GM03348 (cell line): ENCODE measurements around the gene CDCP2.
"Not testable (repeated sequence)": the region's sequence is repeated elsewhere in the genome, so short reads cannot be mapped to it uniquely, and the experiment has no call there.

Experiments
- DNase-seq: peaks from one replicate; pipeline ENCODE4 v3.0.0; 2012; ENCODE audit warnings: low spot score

CDCP2 gene

GRCh38 chr1:54168206-54168965 lies 15.6 kb upstream of the CDCP2 start:
- no peak for DNase-seq

DNA sequence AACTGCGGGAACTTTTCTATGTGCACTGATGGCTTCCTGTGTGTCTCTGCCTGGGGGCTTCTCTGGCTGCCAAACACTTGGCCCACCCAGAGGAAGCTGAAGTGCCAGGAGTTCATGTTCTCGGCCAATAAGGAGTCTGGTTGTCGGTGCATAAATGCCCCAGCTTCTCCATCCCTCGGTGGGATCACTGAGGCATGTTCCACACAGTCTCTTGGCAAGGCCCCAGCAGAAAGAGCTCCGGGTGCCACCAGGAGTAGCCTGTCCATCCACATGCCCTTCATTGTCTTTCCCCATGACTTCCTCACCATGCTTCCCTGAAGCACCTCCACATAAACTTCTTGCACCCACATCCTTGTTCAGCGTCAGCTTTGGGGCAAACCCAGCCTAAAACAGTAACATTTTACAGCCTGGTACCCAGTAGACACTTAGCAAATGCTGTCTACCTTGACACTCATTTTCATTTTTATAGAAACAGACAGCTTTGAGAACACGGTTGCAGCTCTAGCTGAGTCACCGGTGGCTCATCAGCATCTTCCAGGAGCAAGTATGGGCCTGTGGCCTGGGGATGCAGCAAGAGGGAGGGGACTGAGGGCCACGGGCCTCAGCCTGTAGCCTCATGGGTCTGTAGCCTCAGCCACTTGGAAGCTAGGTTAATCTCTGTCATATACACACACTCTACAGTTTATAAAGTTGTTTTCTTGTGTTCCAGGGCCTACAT lies 14.8 kb upstream of the CDCP2 start:
- peak; percentile 52 for DNase-seq

DNA sequence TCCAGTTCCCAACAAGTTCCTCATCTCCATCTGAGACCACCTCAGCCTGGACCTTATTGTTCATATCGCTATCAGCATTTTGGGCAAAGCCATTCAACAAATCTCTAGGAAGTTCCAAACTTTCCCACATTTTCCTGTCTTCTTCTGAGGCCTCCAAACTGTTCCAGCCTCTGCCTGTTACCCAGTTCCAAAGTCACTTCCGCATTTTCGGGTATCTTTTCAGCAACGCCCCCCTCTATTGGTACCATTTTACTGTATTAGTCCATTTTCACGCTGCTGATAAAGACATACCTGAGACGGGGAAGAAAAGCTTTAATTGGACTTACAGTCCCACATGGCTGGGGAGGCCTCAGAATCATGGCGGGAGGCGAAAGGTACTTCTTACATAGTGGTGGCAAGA lies 13.6 kb upstream of the CDCP2 start:
- DNase-seq: not testable (repeated sequence)

- no peak for DNase-seq
Observed at GRCh38 chr1:54165146-54165545, 12.3 kb upstream of the CDCP2 start.

DNA sequence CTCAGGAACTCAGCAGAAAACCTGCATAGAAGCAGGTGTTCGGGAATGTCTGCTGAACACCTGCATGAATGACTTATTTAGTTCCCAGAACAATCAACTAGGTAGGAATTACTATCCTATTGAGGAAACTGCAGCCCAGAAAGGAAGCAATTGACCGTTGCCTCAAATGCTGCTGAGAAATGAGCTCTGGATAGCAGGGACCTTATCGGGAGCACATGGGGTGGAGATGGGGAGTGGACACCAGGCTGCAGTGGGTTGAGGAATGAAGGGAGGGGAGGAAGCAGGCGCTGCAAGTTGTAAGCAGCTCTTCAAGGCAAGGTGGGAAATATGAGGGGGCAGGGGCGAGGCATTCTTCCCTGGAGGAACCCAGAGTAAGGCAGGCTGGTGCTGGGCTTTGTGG lies 10.8 kb upstream of the CDCP2 start:
- DNase-seq: no peak

- no peak for DNase-seq
Observed at GRCh38 chr1:54163051-54163450, 10.3 kb upstream of the CDCP2 start.

DNA sequence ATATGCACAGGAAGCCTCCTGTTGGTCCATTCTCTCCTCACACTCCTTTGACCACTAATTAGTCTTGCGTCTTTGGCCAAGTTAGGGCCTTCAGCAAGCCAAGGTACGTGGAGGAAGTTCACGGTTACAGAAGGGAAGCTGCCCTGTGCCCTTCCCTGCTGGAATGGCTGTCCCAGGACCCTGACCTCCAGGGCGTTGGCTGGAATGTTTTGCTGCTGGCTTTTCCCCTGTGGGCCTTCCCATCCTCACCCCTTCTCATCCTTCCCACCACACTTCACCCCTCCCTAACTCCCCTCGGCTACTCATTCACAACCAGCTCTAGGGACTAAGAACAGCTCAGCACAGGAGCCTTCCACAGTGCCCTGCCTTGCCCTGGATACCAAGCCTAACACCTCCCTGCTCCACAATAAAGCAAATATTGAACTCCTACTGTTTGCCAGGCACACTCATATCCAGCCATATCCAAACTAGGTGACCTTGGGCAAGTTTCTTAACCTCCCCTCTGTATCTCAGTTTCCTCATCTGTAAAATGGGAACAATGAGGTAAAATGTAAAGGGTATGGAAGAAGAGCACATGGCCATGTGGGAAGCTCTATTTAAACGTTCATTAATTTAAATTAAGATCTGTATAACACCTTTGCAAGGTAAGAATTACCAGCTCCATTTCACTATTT lies 8.8 kb upstream of the CDCP2 start:
- DNase-seq: no peak

DNA sequence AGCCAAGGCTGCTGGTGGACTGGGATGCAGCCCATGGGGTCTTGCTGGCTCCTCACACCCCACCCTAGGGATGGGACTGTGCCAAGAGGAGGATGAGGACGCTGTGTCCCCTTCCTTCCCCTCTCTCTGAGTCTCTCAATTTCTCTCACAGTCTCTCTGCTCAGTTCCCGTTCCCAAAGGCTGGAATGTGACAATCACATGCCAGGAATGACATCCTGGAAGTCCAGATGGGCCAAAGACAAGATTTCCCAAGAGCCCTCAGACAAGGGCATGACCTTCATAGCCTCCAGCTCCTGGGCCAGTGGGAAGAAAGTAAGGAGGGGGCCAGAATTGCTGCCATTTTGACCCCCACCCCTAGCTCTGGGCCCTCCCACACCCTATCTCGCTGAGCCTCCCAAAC lies 7.6 kb upstream of the CDCP2 start:
- no peak for DNase-seq

DNA sequence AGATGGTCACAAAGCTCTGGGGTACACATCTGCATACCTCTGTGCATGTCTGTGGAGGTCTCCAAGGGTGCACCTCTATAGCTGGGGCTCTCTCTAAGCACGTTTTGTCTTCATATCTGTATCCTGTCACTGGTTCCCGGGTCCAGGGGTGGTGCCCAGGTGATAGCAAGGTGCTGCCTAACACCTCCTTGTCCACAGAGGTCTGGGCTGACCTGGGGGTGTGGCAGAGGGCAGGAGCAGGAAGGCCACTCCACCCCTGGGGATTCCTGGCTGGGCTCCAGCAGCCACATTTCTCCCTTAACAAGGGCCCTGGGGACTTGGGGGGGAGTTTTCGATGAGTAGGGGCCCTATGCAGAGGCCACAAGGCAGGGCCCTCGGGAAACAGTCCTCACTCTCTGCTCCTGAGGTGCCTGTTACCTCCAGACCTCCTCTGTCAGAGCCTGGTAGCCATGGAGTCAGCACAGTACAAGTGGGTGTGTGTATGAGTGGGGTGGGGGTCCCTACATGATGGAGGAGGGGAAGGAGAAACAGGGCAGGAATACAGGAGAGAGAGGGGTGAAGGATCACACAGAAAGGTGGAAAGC lies 7.0 kb upstream of the CDCP2 start:
- no peak for DNase-seq

DNA sequence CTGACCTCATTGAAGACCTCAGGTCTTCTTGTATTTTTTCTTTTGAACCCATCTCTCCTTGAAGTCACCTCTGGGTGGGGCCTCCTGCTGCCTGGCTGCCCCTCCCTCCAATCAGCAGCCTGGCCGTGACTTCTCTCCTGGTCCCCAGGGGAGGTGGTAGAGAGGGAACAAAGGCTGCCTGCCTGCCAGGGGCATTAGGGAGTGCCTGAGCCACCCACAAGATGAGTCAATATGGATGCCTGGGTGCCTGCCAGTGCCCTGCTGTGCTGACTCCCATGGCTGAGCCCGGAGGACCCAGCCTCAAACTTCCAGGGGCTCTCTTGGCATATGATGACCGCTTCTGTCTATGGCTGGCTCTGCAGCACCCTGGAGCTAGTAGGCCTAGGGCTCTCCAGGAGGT lies 5.3 kb upstream of the CDCP2 start:
- peak; percentile 39 for DNase-seq

DNA sequence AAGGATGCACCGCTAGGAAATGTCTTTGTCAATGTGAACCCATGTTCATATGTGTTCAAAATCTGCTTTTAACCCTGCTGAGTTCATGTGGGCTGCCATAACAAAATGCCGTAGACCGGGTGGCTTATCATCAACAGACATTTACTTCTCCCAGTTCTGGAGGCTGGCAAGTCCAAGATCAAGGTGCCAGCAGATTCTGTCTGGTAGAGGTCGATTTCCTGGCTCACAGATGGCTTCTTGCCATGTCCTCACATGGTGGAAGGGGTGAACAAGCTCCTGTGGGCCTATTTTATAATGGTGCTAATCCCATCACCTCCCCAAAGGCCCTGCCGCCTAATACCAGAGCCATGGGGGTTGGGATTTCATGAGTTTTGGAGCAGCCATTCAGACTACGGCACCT lies 4.6 kb upstream of the CDCP2 start:
- no peak for DNase-seq

DNA sequence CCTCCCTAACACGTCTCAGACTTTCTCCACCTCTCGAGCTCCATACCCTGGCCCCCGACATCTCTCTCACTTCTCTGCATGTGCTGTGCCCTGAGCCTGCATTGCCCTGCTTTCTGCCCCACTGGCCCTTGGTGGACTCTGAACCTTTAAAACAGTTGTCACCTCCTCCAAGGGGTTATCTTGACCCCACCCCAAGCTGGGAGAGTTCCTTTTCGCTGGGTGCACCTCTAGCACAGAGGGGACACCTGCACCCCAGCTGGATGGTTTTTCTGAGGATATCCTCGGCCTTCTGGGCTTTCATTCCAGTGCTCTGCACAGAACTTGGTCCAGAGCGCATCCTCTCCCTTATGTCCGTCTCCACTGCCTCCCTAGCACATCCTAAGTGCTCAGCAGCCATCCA lies 4.2 kb upstream of the CDCP2 start:
- DNase-seq: no peak

- DNase-seq: no peak
Observed at GRCh38 chr1:54156201-54156600, 3.4 kb upstream of the CDCP2 start.

- peak; percentile 90 for DNase-seq
Observed at GRCh38 chr1:54153535-54154439, 987 bp upstream of the CDCP2 start.

- DNase-seq: no peak
Observed at GRCh38 chr1:54151013-54151412, 1.8 kb downstream of the CDCP2 start.

GRCh38 chr1:54149734-54150133 lies 3.1 kb downstream of the CDCP2 start:
- no peak for DNase-seq

DNA sequence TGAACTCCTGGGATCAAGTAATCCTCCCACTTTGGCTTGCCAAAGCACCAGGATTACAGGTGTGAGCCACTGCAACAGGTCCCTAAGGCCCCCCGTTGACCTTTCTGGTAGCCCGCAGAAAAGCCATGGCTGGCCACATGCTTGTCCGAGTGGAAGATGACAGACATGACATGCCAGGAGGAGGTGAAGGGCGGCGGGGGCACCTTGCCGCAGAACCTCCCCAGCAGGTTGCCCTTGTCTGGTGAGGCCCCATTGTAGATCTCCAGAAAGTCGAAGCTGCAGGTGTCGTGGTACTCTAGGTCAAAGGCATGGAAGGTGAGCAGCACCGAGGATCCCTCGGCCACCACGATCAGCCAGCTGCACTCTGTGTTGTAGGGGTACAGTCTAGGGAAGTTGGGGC lies 8.4 kb downstream of the CDCP2 start:
- DNase-seq: no peak

- no peak for DNase-seq
Observed at GRCh38 chr1:54142146-54142900, 10.5 kb downstream of the CDCP2 start.

DNA sequence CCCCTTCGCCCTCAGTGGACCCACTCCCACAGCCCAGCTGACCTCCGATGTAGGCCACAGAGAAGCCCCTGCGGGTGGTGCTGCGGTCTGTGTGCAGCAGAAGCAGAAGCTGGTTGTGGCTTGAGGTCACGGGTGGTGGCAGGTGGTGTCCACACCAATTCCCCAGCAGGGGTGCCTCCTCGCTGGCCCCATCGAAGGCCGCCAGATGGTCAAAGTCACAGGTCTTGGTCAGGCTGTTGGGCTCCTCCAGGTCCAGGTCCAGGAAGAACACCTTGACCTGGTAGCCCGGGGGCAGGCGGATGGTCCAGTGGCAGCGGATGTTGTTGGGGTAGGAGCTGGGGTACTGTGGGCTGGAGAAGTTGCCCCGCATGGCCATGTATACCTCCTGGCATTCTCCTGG lies 13.1 kb downstream of the CDCP2 start:
- no peak for DNase-seq

- no peak for DNase-seq
Observed at GRCh38 chr1:54138994-54139393, 13.8 kb downstream of the CDCP2 start.

DNA sequence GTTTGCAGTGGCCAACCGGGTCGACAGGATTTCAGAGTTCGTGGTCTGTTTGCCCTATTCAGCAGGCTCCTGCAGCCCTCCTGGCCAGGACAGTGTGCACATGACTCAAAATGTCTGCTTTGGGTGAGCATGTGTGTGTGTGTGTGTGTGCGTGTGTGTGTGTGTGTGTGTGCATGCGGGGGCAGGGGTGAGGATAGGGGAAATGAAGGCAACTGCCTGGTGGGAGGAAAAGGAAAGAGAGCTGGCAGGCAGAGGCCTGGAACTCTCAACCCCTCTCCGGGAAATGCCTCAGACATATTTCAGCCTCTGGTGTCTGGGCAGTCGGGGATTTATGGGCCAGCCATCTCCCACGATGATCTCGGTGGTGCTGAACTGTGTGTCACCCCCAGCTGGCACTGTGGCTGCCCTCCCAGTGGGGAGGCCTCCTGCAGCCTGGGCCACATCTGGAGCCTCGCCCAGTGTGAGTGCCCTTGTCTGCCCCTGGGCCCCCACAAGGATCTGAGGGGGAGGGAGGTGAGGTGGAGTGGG lies 15.2 kb downstream of the CDCP2 start:
- peak; percentile 58 for DNase-seq
